NCI-H146 (cell line): ENCODE measurements around the gene PANK4.
A peak's percentile ranks its signal among the peaks of the same experiment; 100 is the strongest.

ENCODE experiments used
- DNase-seq: peaks from one replicate; lab custom pipeline; 2025; lab: John Stamatoyannopoulos, UW

The PANK4 gene

GRCh38 chr1:2544875-2545640, 18.7 kb upstream of the PANK4 start:
- no peak for DNase-seq

GRCh38 chr1:2544093-2544874, 17.9 kb upstream of the PANK4 start:
- DNase-seq, result no peak

- peak; percentile 65 for DNase-seq
Observed at GRCh38 chr1:2543543-2544092, 17.2 kb upstream of the PANK4 start.

GRCh38 chr1:2542246-2542915, 16.0 kb upstream of the PANK4 start:
- DNase-seq, result no peak

GRCh38 chr1:2541619-2542245, 15.3 kb upstream of the PANK4 start:
- DNase-seq, result peak; percentile 81

- no peak for DNase-seq
Observed at GRCh38 chr1:2540816-2541492, 14.6 kb upstream of the PANK4 start.

GRCh38 chr1:2539312-2539907, 13.0 kb upstream of the PANK4 start:
- no peak for DNase-seq

GRCh38 chr1:2538872-2539271, 12.5 kb upstream of the PANK4 start:
- no peak for DNase-seq

GRCh38 chr1:2538376-2538775, 12.0 kb upstream of the PANK4 start:
- DNase-seq, result no peak

- DNase-seq, result no peak
Observed at GRCh38 chr1:2537784-2538115, 11.4 kb upstream of the PANK4 start.

GRCh38 chr1:2535981-2536380, 9.6 kb upstream of the PANK4 start:
- no peak for DNase-seq

GRCh38 chr1:2535455-2535854, 9.1 kb upstream of the PANK4 start:
- DNase-seq, result no peak

- DNase-seq, result peak; percentile 67
Observed at GRCh38 chr1:2534687-2535441, 8.5 kb upstream of the PANK4 start.

- no peak for DNase-seq
Observed at GRCh38 chr1:2534315-2534686, 7.9 kb upstream of the PANK4 start.

- no peak for DNase-seq
Observed at GRCh38 chr1:2533365-2533764, 7.0 kb upstream of the PANK4 start.

GRCh38 chr1:2532485-2533160, 6.2 kb upstream of the PANK4 start:
- DNase-seq, result no peak

- no peak for DNase-seq
Observed at GRCh38 chr1:2530513-2531361, 4.3 kb upstream of the PANK4 start.

- peak; percentile 53 for DNase-seq
Observed at GRCh38 chr1:2529784-2530512, 3.6 kb upstream of the PANK4 start, which contains the start of gene HES5. TSS of gene HES5 (minus strand) at chr1:2530263. CDS start at chr1:2530164, 99 bp downstream.
